Fibroblast of lung (primary cell): ENCODE data around the gene CR2. TPM values are rescaled to one million over a fixed set of nuclear protein-coding genes. Genes with fewer than 3 reads are reported as not detected.
A peak's percentile ranks its signal among the peaks of the same experiment; 100 is the strongest.

Source experiments
- DNase-seq, 2 donors: peaks; one replicate each; pipeline versions ENCODE4 v3.0.0 to v3.0.0-alpha.2; 2010; ENCODE audit warnings: low read depth in 2 of 2
- H2AFZ ChIP-seq: 2 replicates; pipeline ENCODE4 v1.5.1; 2012; ENCODE audit warnings: low read length, control low read depth, inconsistent platforms
- H3K27ac ChIP-seq: 2 replicates; pipeline ENCODE4 v1.5.1; 2011; ENCODE audit warnings: low read length, control low read depth; ENCODE audit not compliant: insufficient read depth
- H3K27me3 ChIP-seq: 2 replicates; pipeline ENCODE4 v1.5.1; 2011; ENCODE audit warnings: mild to moderate bottlenecking, low read length; ENCODE audit not compliant: control insufficient read depth, insufficient read depth
- H3K36me3 ChIP-seq: 2 replicates; pipeline ENCODE4 v1.5.1; 2011; ENCODE audit warnings: low read length; ENCODE audit not compliant: control insufficient read depth, insufficient read depth
- H3K4me1 ChIP-seq: 2 replicates; pipeline ENCODE4 v1.5.1; 2011; ENCODE audit warnings: low read length; ENCODE audit not compliant: control insufficient read depth, insufficient read depth; ENCODE audit errors: extremely low read depth
- H3K4me2 ChIP-seq: 2 replicates; pipeline ENCODE4 v1.5.1; 2011; ENCODE audit warnings: low read length, control low read depth; ENCODE audit not compliant: insufficient read depth; ENCODE audit errors: extremely low read depth
- H3K4me3 ChIP-seq, 4 experiments: fragments of 200-600 bp in 1 of 4; sonication (generic) in 1 of 4; replicated peaks in 1 of 4; 2 replicates each; pipeline ENCODE4 v1.5.1; 2011 to 2016; ENCODE audit warnings: low read length in 4 of 4, low read depth in 3 of 4, mild to moderate bottlenecking in 3 of 4, control low read depth in 2 of 4, inconsistent platforms in 1 of 4, mixed read lengths in 1 of 4; ENCODE audit not compliant: insufficient read depth in 1 of 4; ENCODE audit errors: control extremely low read depth in 1 of 4
- H3K79me2 ChIP-seq: 2 replicates; pipeline ENCODE4 v1.5.1; 2012; ENCODE audit warnings: mild to moderate bottlenecking, low read length, inconsistent platforms; ENCODE audit not compliant: control insufficient read depth, insufficient read depth
- H3K9ac ChIP-seq: 2 replicates; pipeline ENCODE4 v1.5.1; 2011; ENCODE audit warnings: mild to moderate bottlenecking, low read length, control low read depth; ENCODE audit not compliant: insufficient read depth
- H3K9me3 ChIP-seq: 2 replicates; pipeline ENCODE4 v1.5.1; 2012; ENCODE audit warnings: low read depth, low read length; ENCODE audit not compliant: control insufficient read depth, insufficient read depth
- H4K20me1 ChIP-seq: 2 replicates; pipeline ENCODE4 v1.5.1; 2011; ENCODE audit warnings: low read length; ENCODE audit not compliant: control insufficient read depth, insufficient read depth; ENCODE audit errors: extremely low read depth
- CTCF ChIP-seq, 2 donors: IDR thresholded peaks in 1 of 2; conservative IDR thresholded peaks in 1 of 2; 1 replicate in 1 of 2; 2 replicates in 1 of 2; pipeline ENCODE4 v1.5.1; 2011 to 2012; ENCODE audit warnings: low read length in 2 of 2, control low read depth in 1 of 2, inconsistent platforms in 1 of 2, low read depth in 1 of 2, mild to moderate bottlenecking in 1 of 2
- EZH2 ChIP-seq: IDR thresholded peaks from 2 replicates; pipeline ENCODE4 v1.5.1; 2012; ENCODE audit warnings: low read length, control low read depth, mild to moderate bottlenecking; ENCODE audit errors: missing control alignments
- polyA minus RNA-seq: library from RNA; depleted of rRNA, polyadenylated mRNA; stranded (reverse); fragments of >200 nt; gene quantifications from 2 replicates; pipeline ENCODE4 v1.2.3, GENCODE V29; 2011; ENCODE audit warnings: low replicate concordance
- polyA plus RNA-seq, 2 donors: library from polyadenylated mRNA; depleted of rRNA in 1 of 2; stranded (reverse) in 1 of 2; unstranded in 1 of 2; fragments of >200 nt; gene quantifications; 2 replicates each; pipeline ENCODE4 v1.2.1, GENCODE V29; 2011 to 2012; ENCODE audit warnings: missing spikeins in 1 of 2
- total RNA-seq: library from RNA; depleted of rRNA; stranded (reverse); fragments of >200 nt; gene quantifications from 2 replicates; pipeline ENCODE4 v1.2.1, GENCODE V29; 2014

CR2 gene
- not detected in 2 replicates for total RNA-seq
- polyA plus RNA-seq, result not detected in 2 replicates
- not detected in 2 replicates for polyA plus RNA-seq (2012)
- polyA minus RNA-seq, result not detected in 2 replicates

GRCh38 chr1:207454046-207454964 is at the start of gene CR2:
Gene CR2 (plus strand): TSS chr1:207454328. CDS start chr1:207454419, 91 bp downstream.
- Histone ChIP-seq H3K9ac (no peak within 1 kb of the TSS), H4K20me1 (no peaks in the 10 kb centered on the region), H3K9me3 (no peaks in the 10 kb centered on the region), H3K79me2 (no peaks in the 10 kb centered on the region), H3K4me2 (peak within 1 kb of the TSS; percentile 37), H3K4me3 (peak within 1 kb of the TSS in 1 of 4 experiments; percentile 25), H3K27ac (no peak within 1 kb of the TSS), H3K27me3 (peaks cover 17% of the 10 kb centered on the region), H2AFZ (no peak within 1 kb of the TSS), H3K4me1 (no peaks in the 10 kb centered on the region), H3K36me3 (no peaks in the 10 kb centered on the region)
- peak in 1 of 2 donors; percentile 3 for DNase-seq
- TF ChIP-seq CTCF (conservative IDR thresholded peaks at IDR 0.05 in 1 of 2, IDR thresholded peaks at IDR 0.05 in 1 of 2; ENCODE audit: low read depth in 1 of 2, low read length in 2 of 2), result peak in 1 of 2 donors; percentile 3
- TF ChIP-seq EZH2, result peak; percentile 79

DNA sequence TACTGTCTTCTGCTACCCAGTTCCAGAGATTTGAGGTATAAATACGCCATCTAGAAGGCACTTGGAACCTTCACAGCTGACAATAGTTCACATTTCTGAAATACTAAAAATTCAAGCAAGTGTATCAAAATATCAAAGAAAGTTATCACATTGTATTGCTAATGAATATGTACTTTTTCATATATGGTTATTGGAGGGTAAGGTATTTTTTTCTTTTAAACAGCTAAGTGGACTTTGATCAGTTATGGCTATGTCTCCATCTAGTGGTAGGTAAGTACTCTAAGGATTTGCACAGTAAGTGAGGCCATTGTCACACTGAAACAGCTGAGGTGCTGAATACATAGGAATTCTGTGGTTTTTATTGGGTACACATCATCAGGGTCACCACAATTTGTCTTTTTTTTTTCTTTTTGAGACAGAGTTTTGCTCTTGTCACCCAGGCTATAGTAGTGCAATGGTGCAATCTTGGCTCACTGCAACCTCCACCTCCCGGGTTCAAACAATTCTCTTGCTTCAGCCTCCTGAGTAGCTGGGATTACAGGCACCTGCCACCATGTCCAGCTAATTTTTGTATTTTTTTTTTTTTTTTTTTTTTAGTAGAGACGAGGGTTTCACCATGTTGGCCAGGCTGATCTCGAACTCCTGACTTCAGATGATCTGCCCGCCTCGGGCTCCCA is 49.1 kb upstream of the CR2 start:
- peak; percentile 65 to 74 for TF ChIP-seq CTCF (conservative IDR thresholded peaks at IDR 0.05 in 1 of 2, IDR thresholded peaks at IDR 0.05 in 1 of 2; ENCODE audit: low read depth in 1 of 2, low read length in 2 of 2)
- TF ChIP-seq EZH2, result no peak
- DNase-seq, result peak; percentile 67 to 85
- H3K36me3 ChIP-seq, result no peaks in the 10 kb centered on the region
- H2AFZ ChIP-seq, result no peak overlapping the region
- H3K4me3 ChIP-seq, result no peak overlapping the region
- H3K9ac ChIP-seq, result no peak overlapping the region
- H3K4me2 ChIP-seq, result no peak overlapping the region
- H3K27me3 ChIP-seq, result no peaks in the 10 kb centered on the region
- no peaks in the 10 kb centered on the region for H3K9me3 ChIP-seq
- no peaks in the 10 kb centered on the region for H4K20me1 ChIP-seq
- H3K27ac ChIP-seq, result no peak overlapping the region
- H3K4me1 ChIP-seq, result no peaks in the 10 kb centered on the region
- H3K79me2 ChIP-seq, result no peaks in the 10 kb centered on the region

GRCh38 chr1:207405814-207406213 is 48.3 kb upstream of the CR2 start:
- Histone ChIP-seq H3K27me3 (no peaks in the 10 kb centered on the region), H3K79me2 (no peaks in the 10 kb centered on the region), H3K4me3 (no peak overlapping the region), H3K27ac (no peak overlapping the region), H2AFZ (no peak overlapping the region), H3K4me1 (no peaks in the 10 kb centered on the region), H4K20me1 (no peaks in the 10 kb centered on the region), H3K9ac (no peak overlapping the region), H3K36me3 (no peaks in the 10 kb centered on the region), H3K4me2 (no peak overlapping the region), H3K9me3 (no peaks in the 10 kb centered on the region)
- DNase-seq, result no peak
- no peak for TF ChIP-seq CTCF (conservative IDR thresholded peaks at IDR 0.05 in 1 of 2, IDR thresholded peaks at IDR 0.05 in 1 of 2; ENCODE audit: low read depth in 1 of 2, low read length in 2 of 2)
- TF ChIP-seq EZH2, result no peak
